GM21367 (cell line): ENCODE measurements around the gene JAK1.

ENCODE experiments used
- ATAC-seq: cut with Tn5 transposase; IDR thresholded peaks from one replicate; pipeline ENCODE4 v1.9.1; 2021; ENCODE audit not compliant: unreplicated experiment

The JAK1 gene

DNA sequence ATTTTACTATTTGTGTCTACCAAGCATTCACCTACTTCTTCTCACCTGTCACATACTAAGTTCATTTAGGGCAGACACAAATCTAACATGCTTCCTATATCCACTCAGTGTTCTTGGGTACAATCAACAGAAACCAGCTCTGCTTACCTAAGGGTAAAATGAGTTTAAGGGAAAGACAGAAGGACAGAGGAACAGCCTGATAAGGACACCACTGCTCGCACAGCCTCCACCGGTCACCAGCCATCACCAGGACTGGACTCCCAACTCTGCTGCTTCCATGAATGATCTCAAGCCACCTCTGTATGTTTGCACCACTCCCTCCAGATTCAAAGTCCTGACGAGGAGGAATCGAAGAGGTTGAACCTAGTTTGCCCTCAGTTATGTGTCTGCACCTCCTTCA lies 72.4 kb downstream of the JAK1 start:
- ATAC-seq: no peak

DNA sequence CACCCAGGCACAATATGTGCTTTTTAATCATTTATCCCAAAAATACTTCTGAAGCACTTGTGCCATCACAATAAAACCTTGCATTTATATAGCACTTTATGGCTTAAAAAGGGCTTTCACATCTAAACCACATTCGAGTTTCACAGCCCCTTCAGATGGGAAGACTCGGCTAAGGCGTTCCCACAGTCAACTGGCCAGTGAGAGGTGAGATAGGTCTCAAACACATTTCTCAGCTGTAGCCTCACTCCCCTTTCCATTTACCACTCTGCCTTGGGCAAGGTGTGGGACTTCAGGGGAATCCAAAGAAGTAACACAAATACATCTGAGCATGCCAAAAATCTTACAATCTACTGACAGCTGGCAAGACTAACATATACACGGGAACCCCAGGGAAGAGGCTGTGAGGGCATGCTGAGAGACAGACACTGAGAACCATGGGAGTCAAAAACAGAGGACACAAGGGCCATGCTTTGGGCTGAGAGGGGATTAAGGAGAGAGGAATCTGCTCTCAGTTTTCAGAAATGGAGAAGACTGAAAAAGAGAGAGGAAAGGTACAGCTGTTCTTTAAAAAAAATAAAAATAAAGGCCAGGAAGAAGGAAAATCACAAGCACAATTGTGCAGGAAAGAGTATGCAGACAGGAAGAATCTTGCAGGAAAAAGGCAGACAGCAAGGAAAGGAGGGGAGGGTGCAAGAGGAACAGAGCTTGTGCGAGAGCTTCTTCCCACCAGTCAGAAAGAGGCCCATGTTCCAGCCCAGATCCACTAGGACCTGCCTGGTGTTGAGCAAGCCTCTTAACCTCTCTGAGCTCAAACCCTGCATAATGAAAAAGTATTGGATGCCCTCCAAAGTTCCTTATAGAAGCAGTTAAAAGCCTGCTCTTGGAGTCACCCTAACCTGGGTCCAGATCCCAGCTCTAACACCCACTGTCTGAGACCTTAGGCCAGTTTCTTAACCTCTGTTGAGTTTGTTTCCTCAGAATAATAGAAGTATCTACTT lies 73.5 kb downstream of the JAK1 start:
- ATAC-seq: no peak

DNA sequence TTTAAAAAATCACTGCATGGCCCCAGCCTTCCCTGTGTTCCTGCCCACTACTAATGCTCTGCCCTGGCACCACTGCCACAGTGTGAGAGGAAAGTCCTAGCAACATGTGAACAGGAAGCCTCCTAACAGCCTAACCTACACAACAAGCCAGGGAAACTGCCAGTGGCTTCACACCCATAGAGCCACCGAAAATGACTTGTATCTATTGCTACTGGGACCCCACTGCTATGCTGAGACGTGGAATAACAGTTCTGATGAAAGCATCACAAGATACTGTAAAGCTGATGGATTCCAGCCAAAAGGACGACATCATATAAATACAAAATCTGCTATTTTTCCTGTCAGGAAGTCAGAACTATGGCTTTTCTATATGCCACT lies 74.9 kb downstream of the JAK1 start:
- no peak for ATAC-seq

DNA sequence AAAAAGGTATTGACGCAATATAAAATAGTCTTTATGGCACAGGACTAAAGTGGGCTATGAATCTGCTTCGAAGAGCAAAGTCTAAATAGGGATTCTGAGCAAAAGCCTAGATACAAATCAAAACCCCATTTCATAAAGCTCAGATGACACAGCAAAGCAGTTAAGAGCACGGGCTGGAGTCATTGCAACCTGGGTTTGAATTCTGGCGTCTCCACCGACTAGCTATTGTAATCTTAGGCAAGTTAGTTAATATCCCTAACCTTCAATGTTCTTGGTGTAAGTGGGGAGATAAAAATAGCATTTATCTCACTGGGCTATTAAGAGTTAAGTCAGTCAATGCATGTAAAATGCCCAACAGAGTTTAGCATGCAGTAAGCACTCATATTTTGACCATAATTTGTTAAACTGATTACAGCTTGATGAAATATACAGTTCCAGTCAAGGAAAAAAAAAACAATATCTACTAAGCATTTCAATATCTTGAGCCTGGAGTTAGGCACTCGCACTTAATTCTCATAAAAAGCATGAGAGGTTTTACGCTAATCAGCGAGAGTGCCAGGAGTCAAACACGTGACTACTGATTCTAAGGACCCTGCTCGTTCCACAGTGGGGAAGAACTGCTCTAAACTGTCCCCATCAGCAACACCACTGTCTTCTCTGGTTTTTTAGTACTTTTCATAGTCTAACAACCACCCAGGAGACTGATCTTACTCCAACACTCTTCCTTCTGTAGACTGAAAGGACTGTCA lies 75.5 kb downstream of the JAK1 start:
- no peak for ATAC-seq

DNA sequence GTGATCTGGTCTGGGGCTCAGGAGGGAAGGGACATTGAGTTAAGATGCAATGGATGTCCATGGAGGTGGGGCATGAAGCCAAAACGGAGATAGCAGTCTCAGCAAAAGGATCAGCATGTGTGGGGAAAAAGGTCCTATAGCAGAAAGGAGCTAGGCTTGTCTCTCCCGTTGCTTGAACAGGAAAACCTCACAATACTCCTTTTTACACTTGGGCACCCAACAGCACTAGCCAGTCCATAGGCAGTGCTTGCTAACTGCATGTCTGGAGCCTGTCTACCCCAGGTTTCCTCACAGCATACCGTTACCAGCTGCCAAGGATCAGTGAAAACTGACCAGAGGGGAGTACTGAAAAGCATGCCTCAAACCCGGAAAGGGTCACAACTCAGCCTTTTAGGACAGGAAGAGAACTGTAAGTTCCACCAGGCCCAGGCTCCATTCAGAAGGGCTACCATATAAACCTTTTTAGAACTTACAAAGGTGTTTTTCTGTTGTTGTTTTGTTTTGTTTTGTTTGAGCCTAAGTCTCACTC lies 78.6 kb downstream of the JAK1 start:
- no peak for ATAC-seq

DNA sequence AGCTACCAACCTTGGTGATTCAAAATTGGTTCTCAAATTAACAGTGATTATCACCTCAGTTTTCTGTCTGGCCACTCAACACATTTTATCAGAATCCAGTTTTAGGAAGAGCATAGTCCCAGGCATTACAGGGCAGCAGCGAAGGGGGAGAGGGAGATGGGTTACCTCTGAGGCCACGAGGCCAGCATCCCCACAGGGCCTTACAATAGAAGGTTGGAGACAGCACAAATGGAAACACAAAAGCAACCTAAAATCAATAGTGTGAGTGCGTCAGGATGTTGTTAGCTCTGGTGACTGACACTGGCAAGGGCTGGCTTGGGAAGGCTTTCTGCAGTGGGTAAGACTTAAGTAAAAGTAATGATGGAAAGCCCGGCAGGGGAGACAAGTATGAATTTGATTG lies 79.5 kb downstream of the JAK1 start:
- no peak for ATAC-seq

DNA sequence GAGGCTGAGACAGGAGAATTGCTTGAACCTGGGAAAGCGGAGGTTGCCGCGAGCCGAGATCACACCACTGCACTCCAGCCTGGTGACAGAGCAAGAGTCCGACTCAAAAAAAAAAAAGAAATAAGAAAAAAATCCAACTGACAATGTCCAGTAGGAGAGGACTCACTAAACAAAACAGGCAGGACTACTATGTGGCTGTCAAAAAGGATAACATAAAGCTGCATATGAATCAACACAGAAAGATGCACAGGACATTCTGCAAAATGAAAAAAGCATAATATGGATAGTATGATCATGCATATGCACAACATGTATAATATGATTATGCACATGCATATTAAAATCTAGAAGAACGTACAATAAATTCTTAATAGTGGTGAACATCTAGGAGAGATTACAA lies 80.7 kb downstream of the JAK1 start:
- no peak for ATAC-seq

DNA sequence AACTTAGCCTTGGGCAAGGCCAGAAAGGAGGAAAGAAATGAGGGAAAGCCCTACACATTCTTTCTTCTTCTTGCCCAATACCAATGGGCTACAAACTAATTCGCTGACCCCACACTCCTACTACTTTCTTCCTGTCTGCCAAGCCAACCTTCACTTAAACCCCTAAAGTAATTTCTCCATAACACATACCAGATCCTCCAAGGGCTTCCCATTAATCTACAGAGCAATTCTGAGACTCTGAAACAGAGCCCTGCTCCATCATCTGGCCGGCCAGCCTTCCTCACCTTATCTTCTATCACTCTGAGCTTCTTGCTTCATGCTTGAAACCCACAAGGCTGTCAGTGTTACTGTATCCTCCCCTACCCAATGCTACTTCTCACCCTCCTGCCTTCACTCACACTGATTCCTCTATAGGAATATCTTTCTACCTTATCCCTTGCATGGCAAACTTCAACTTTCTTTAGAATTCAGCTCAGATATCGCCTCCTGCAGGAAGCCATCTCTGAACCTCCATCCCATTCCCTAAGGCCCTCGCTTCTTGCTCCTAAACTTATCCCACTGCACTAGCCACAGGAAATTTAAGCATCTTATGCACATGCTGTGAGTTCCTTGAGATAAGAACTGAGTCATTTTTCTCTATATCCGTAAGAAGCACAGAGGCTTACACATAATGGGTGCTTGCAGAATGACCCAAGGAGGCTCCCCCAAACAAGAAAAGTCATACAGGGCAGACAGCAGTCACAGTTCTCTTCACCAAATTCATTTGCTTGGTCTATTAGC lies 81.9 kb downstream of the JAK1 start:
- no peak for ATAC-seq

DNA sequence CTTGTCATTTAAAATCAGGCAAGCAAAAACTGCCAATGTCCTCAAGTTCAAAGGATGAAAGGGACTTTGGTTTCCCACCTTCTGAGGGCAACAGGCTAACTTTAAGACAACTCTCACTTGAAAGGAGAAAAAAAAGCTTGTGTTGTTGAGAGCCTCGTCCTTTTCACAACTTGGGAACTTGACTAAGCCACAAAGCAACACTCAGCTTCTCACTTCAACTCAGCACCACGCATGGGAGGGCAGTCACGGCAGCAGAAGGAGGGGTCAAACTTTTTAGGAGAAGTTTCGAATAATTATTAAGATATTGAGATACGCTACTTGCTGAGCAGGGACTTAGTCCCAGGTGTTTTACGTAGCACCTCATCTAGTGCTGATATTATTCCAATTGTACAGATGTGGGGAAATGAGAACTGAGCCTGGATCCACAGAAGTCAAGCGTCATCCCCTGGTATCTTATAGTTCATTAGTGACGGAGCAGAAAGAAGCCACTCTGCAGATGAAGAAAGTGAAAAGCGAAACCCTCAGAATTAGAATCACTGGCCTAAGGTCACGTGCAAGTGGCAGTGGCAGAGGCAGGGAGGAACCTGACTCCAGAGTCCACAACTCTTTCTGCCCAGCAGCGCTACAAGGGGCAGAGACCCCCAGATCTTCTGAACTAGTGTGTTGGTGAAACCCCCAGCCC lies 83.6 kb downstream of the JAK1 start:
- ATAC-seq: peak; percentile 86

DNA sequence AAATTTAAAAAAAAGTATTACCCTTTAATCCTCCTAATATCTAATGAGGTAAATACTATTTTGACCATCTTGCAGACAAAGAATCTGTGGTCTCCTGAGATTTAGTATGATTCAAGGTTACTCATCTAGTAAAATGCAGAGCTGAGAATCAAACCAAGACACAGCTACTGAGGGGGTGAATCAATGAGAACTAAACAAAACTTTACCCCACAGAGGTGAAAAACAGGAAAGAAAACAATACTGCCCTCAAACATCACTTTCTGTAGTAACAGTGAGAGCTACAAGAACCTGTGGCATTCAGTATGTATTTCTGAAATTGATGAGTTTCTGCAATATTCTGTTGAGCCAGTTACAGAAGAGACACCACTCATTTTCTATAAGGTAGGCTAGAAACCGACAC lies 85.1 kb downstream of the JAK1 start:
- ATAC-seq: no peak

DNA sequence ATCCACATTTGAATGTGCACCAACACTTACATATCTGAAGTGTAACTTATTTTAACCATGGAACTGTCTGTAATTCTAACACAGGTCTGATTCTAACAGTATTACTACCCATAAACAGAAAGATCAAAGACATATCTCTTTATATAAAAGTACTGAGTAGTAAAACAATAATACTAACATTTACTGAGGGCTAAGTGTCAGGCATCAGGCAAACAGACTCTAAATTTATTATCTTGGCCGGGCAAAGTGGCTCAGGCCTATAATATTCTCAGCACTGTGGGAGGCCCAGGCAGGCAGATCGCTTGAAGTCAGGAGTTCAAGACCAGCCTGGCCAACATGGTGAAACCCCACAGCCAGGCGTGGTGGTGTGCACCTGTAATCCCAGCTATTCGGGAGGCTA lies 85.9 kb downstream of the JAK1 start:
- ATAC-seq: no peak

DNA sequence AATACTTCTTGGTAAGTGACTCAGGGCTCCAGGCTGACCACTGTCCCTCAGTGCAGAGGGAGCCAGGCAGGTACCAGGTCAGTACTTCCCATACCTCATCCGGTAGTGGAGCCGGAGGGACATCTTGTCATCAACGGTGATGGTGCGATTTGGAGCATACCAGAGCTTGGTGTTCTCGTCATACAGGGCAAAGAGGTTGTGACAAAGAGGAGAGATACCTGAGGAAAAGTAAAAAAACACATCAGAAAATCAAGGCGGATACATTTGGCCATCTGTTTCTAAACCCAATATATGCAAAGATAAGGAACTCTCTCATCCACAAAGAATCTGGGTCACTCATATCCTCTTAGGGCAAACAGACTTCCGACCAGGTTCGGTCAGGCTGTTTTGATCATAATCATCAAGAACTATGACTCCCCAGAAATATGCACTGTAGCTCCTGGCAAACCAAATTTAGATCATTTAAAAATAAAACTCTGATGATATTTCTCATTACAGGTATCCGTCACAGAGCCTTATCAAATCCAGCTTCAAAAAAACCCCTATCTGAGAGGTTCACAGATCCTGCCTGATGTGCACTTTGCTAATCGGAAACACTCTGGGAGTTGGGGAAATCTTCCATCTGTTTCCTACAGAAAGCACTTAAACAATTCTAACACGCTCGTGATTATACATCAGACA lies 87.3 kb downstream of the JAK1 start:
- ATAC-seq: no peak

DNA sequence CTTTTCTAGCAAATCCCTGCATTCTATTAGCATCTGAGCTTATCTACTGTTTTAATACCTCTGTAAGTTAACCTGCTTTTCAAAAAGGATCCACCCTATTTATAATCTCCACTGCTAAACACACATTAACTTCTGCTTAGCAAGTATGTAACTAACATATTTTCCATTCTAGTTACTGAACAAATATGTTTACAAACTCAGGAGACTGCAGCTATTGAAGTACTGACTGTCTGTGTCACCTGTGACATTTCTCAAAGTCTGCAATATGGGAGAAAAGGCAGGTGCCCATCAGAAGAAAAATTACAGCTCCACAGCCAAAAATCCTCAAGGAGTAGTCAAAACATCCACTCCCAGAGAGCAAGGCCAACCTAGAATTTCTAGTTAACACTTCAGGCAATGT lies 88.3 kb downstream of the JAK1 start:
- ATAC-seq: no peak

DNA sequence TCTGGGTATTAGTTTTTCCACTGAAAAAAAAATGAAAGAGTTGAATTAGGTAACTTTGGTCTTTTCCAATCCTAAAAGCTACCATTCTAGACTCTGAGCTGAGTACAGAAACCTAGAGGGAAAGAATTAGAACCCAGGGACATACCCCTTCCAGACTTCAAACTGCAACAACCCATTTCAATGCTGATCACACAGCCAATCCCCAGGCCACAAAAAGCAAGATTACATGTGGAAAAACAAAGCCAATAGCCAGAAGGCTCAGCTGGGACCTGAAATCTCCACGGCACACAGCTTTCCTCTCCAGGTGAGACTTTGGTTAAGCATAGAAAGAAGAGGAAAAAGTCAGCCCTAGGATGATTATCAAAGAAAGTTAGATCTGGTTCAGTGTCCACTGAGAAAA lies 88.8 kb downstream of the JAK1 start:
- no peak for ATAC-seq

DNA sequence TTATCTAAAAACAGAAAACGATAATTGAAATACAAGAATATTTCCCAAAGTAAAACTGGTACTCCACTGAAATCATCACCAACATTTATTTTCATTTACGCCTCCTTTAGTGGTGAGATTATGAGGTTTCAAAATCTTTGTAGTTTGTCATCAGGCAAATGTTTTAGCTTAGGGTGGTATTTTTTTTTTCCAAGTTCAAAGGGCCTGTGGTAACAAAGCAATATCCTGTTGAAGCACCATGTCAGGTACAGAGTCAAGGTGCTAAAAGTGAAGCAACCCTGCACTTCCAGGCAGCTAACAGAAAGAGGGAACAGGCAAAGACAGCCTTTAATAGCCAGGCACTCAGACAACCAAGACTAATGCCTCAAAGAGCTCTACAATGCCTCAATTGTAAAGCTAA lies 89.2 kb downstream of the JAK1 start:
- ATAC-seq: no peak

DNA sequence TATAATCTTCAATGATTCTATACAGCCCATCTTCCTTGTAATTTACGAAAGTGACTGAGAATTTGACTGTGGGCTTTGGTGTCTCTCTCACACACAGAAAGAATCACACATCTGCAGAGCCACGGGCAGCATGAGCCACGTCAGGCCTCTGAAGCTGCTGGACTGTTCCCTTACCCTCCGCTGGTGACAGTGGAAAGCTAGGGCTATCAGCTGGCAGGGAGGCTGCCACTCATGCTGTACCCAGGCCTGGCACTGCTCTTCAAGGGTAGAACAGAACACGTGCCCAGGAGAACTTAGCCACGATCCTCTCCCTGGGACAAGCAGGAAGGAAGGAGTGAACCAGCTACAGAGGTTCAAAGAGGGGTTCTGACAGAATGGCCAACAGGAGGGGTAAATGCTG lies 90.7 kb downstream of the JAK1 start:
- ATAC-seq: no peak

DNA sequence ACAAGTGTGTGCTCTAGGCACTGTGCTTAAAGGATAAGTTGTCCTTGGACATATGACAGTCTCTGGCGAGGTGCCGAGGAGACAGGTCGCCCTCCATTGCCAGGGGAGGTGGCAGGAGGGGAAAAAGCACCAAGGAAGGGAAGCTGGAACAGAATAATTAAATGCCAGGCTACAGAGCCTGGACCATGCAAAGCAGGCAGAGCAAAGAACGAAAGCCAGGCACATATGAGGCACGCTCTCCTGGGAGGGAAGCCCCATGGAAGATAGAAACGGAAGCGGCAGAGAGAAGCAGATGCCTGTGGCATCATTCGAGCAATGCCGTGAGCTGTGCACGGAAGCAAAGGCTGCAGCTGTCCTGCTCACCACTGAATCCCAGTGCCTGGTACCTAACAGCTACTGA lies 91.2 kb downstream of the JAK1 start:
- ATAC-seq: no peak

DNA sequence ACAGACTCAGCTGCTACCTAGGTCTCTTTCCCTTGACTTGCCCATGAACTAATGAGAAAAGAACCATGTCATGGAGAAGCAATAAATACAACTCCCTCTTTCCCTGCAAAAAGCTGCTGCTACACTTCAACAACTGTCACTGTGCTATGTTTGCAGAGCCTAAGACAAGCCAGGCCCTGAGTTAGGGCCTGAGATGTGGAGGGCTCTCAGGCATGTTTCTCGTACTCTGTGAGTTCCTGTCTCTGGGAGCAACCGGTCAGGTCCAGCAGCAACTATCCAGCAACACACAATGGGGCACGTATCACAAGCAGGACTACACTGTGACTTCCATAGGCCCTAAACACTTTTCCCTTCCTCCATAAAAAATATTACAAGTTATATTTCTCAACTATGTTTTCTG lies 91.7 kb downstream of the JAK1 start:
- no peak for ATAC-seq

DNA sequence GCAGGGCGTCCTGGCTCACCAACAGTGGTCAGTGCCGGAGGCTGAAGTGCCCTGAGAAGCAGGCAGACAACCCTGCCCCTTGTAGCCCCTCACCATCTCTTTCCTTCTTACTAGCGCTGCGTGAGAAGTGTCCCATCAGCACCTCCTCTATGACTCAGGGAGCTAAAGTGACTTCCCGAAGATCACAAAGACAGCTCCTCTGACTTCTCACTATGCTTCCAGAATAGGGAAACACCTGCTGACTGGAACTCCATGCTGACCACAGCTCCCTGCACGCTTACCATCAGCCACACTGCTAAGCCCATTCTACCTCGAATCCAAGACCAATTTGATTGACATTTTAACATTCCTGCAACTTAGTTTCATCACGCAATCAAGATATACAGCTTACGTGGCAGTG lies 92.8 kb downstream of the JAK1 start:
- ATAC-seq: no peak

DNA sequence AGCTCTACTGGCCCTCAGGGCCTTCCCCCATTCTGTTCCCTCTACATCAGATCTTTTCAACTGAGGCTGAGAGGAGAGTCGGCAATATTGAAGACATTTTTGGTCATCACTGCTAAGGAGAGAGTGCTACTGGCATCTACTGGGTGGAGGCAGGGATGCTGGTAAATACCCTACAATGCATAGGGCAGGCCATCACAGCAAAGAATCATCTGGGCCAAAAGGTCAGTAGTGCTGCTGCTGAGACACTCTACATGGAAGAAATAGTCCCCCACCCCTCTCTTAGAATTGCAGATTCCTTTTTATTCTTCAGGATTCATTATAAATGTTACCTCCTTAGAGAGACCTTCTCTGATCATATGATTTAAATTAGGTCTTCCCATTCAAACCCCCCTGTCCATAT lies 94.3 kb downstream of the JAK1 start:
- no peak for ATAC-seq
